RCC 7860 (cell line): Measurements from ENCODE around the gene MAPK8.

Experiments used
- DNase-seq: peaks from one replicate; pipeline ENCODE4 v3.0.0-alpha.2; 2015; ENCODE audit warnings: low spot score
- FAIRE-seq: peaks from 2 replicates; lab custom pipeline; 2012; peaks lifted over from hg19 to GRCh38; lab: Jason Lieb, UNC

The MAPK8 gene

DNA sequence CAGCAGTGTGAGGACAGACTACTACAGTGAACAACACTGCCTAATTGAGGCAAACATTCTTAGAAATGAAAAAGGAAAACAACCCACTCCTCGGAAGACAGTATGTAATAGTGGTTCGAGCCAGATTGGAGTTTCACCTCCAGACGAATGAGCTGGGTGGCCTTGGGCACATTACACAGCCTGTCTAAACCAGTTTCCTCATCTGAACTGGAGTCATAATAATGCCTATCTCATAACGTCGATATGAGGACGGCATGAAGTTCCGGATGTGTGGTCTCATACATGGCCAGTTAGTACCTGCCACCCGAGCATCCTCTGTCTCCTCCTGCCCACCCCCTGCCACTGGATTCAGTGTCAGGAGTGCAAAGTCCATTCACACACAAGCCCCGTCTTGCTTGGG, 16.2 kb upstream of the MAPK8 start:
- DNase-seq: no peak
- FAIRE-seq: no peak

DNA sequence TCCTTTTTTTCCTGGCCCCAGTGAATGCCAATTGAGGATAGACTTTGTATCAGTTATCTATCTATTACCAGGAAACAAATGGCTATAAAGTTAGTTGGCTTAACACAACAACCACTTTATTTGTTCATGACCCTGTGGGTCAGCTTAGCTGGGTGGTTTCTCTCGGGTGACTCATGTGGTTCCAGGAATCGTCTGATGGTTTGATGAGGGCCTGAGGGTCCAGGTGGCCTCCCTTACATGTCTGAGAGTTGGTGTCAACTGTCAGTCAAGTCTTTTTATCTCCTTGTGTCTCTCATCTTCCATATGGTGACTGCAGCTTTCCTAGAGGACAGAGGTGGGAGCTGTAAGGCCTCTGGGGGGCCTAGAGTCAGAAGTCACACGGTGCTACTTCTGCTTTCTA, 15.3 kb upstream of the MAPK8 start:
- no peak for FAIRE-seq
- DNase-seq: no peak

DNA sequence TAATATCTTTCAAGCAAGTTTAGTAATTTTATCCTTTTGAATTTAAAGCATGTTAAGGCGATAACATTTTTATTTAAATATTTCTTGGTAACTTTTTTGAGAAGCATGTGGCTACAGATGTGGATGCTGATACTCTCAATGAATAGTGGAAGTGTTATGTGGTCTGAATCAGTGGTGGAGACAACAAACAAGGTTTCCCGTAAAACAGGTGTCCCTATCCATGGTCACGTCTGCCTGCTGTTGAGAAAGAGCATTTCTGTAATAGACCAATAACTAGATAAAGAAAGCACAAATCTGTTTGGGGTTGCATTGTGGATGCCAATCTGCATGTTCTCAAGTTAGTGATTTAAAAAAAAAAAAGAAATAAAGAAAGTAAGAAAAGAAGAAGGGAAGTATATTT, 13.9 kb upstream of the MAPK8 start:
- no peak for DNase-seq
- no peak for FAIRE-seq

DNA sequence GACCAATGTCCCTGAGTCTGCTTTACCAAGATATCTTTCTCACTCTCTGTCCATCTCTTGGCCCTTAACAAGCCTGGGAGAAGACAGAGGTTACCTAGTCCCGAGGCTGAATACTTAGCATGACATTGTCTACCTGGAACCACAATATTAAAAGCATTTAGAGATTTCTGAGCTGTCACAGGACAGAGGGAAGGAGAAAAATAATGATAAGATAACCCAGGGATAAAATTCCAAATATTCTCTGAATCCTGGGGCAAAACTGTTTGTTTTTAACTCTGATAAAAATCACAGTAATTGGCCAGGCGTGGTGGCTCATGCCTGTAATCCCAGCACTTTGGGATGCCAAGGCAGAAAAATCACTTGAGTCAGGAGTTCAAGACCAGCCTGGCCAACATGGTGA, 12.0 kb upstream of the MAPK8 start:
- no peak for FAIRE-seq
- no peak for DNase-seq

DNA sequence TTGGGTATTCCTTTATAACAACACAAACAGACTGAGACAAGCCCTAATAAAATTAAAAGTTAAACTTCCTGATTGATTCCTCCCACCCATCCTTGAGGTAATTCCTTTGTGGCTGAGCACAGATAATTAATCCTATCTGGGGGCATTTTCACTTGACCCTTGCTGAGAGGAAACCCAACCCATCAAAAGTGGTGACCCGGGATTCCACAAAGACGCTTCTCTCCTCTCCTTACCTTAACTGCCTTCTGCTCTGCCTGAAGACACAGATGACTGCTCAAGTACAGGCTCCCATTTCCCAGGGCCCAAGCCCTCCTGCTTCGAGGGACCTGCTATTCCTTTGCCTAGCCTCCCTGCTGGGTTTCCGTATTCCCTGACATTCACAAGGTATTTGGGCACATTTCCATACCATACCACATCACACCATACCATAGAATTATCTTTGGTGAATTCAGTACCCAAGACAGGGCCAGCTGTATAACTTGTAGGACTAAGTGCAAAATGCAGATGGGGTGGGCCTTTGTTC, 9.8 kb upstream of the MAPK8 start:
- no peak for FAIRE-seq
- DNase-seq: no peak

DNA sequence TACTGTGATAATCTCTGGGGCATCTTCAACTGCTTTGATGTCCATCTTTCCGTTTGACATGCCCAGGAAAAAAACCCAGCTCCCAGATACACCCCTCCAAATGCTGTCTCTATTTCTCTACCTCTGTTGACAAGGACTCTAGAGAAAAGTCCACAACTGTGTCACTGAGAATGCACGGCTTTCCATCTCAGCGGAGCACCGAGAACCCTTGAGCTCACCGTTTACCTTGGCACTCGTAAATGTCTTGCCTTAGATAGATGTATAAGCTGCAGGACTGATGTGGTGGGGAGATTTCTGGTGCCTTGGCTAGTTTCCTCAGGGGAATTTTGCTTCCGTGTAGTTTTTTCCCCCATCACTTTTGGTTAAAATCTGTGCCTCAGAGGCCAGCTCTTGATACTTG, 7.4 kb upstream of the MAPK8 start:
- FAIRE-seq (no peak), DNase-seq (no peak)

DNA sequence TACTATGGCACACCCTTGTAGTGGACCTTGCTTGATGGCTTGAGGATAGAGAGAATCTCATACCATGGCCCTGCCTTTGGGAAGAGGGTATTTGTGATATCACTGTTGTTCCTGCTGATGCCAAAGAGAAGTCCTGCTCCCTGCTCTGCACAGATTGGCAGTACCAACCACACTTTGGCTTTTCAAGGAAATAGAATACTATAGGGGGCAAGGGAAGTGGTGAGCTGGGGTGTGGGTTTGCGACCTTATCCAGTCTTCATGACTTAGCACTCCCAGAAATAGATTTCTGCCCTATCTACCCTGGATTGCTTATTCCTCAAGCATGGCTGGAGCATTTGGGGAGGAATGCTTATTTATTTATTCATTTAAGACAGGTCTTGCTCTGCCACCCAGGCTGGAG, 6.8 kb upstream of the MAPK8 start:
- DNase-seq (no peak), FAIRE-seq (no peak)

DNA sequence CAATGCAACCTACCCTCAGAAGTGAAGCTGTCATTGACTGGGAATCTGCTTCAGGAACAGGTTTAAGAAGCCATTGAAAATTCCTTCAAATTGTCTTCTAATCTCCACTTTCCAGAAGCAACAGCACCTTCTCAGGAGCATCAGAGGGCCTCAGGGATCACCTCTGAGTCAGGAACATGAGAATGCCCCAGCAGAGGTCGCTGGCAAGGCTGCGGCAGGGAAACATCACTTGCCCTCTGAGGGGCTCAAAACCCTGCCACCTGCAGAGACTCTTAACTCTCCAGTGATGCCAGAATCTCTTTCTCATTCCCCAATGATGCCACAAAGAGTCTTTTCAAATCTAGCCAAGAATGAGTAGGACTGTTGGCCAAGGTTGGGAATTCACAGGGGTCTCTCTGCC, 5.9 kb upstream of the MAPK8 start:
- FAIRE-seq: no peak
- DNase-seq: no peak

DNA sequence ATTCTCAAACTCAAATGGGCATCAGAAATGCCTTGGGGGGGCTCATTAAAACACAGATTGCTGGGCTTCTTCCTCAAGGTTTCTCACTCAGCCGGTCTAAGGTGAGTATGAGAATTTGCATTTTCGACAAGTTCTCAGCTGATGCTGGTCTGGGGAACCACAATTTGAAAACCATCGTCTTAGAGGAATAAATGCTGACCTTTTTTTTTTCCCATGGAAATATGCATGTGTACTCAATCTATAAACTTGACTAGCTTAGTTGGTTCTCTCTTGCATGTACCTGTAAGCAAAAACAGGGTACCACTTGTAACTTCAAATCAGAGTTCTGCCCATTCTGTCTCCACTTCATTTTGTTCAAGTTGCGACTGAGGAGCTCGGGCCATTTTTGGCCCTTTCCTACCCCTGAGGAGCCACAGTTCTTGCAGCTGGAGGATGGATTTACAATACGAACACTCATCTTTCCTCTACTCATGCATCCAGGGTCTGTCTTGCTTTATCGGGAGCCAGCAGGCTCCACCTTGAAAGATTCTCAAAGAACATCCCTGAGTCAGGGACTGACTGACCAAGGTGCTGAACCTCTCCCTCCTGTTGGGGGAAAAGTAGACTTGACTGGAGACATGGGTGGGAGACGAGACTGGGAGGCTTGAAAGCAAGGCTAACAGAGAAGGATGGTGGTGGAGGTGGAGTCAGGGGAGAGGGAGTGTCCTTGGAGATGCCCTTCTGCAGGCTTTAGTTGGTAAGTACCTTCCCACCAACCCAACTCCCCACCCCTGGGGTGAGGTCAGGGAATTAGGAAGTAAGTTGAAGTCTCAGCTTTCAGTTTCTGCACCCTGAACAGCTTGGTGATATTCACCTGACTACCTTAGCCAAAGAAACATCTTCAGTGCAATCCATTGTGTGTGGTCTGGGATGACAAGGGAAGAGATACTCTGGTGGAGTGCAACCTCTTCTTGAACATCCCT, 3.7 kb upstream of the MAPK8 start:
- no peak for DNase-seq
- no peak for FAIRE-seq

DNA sequence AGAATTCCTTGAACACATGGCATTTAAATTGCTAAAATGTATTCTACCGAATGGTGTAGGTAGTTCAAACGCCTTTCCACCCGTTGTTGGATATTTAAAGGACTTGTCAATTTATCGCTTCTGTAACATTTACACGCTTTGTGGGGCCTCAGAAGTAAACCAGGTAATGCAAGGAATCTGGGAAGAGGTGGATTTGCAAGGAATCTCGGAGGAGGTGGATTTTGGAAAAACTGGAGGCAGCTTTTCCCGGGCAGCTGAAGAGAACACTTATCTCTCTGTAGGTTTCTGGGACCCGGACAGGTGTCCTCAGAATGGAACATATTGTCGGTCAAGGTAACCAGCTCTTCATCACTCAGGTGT, 592 bp upstream of the MAPK8 start:
- no peak for FAIRE-seq
- no peak for DNase-seq

DNA sequence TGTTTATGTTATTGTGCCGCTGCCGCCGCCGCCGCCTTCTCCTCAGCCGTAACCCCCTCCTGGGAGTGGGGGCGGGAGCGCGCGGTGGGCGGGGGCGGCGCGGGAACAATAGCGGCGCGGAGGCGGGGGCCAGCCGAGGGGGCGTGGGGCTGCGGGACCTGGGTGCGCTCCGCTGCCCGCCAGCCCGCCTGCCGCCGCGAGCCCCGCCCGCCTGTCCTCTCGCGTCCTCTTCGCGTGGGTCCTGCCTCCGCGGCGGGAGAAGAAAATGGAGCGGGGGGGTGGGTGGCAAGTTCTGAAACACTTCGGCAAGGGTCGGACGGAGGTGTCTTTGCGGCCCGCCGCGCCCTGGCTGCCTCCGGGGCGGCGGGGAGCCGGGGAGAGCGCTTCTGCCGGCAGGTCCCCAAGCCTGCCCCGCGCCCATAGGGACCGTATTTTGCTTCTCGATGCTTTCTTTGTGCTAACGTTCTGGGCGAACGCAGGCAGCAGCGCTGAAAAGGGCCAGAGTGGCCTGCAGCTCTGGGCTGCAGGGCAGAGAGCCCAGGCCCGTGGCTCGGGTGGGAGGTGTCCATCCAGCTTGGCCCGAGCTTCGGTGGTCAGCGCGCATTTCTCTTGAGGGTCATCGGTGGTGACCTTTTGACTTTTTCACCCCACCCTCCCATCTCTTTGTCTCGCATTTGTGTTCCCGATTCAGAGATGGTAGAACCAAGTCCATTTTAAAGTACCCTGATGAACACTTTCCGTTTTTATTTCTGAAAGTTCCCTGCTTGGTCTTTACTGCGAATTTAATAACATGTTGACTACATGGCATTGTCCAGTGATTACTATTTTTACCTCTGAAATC, 613 bp downstream of the MAPK8 start:
- FAIRE-seq: no peak
- DNase-seq: peak; percentile 11

DNA sequence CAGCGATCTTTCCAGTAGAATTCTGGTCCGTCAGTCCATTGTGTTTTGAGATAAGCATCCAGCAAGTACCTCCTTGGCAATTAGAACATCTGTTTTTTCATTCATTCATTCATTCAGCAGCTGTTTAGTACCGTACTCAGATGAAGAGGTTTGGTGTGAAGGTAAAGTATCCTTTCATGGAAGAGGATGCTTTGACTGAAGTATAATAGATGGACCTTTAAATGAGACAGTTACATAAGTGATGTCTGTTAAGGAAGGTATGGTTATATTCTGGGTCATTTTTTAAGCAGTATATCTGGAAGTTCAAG, 1.2 kb downstream of the MAPK8 start:
- FAIRE-seq (no peak), DNase-seq (no peak)

DNA sequence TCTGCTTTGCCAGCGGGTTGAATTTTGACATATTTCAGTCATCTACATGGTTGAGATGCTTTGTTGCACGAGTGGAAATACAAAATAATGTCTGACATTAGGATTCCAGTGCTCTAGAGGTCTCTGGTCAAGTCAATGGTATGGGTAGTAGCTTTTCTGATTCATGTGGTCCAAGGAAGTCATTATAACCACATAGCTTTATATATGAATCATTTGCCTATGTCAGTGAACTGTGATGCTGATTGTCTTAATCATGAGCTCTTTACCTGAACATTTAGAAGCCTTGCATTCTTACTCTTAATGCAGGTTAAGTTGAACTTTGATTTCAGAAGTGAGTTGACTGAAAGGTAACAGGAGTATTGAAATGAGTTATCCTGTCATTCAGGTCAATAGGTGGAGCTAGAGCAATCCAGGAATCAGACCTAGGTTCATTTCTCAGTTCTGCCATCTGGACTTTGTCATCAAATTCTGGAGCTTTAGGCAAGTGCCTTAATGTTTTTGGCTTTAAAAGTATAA, 3.3 kb downstream of the MAPK8 start:
- DNase-seq: peak; percentile 96
- peak; percentile 97 for FAIRE-seq

DNA sequence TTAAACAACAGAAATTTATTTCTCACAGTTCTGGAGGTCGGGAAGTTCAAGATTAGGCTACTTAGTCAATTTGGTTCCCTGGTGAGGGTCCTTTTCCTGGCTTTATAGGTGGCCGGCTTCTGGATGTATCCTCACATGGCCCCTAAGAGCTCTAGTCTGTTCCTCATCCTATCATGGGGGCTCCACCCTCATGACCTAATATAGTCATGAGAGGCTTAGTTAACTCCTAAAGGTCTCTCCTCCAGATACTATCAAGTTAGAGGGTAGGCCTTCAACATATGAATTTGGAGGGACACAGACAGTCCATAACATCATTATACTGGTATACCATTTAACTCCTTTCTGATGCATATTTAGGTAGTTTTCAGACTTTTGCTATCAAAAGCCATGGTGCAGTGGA, 7.6 kb downstream of the MAPK8 start:
- DNase-seq: no peak
- no peak for FAIRE-seq

DNA sequence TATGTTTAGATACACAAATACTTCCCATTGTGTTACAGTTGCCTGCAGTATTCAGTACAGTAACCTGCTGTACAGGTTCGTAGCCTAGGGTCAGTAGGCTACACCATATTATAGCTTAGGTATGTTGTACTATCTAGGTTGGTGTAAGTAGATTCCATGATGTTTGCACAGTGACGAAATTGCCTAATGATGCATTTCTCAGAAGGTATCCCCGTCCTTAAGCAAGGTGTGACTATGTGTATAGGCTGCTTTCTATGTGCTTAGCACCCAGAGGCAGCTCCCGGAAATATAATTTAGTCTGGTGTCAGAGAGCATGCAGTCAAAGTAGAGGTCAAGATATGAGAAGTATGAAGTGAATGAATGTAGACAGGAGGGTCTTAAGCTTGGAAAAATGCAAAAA, 9.8 kb downstream of the MAPK8 start:
- DNase-seq (no peak), FAIRE-seq (no peak)

DNA sequence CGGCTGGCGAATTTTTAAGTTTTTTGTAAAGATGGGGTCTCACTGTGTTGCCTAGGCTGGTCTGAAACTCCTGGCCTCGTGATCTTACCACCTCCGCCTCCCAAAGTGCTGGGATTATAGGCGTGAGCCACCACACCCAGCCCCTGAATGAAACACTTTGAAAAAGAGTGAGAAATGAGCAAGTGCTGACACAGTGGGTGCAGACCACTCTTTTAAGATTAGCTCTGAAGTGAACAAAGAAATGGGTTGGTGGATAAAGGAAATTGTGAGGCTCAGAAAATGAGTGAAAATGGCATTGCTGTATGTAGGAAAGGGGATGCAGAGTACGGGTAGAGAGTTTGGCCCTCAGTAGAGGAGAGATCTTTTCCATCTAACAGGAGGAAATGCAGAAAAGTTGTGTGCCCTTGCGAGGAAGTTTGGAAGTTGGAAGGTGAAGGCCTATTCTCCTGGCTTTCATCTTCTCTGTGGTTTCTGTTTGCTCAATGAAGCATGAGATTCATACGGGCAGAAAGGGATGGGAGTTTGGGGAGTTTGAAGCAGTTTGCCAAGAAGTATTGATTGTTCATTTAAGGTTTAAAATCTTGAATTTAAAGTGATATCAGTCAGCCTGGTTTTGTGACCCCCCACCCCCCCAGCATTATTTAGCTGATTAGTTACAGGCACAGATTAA, 11.0 kb downstream of the MAPK8 start:
- FAIRE-seq (peak; percentile 82), DNase-seq (peak; percentile 12)

DNA sequence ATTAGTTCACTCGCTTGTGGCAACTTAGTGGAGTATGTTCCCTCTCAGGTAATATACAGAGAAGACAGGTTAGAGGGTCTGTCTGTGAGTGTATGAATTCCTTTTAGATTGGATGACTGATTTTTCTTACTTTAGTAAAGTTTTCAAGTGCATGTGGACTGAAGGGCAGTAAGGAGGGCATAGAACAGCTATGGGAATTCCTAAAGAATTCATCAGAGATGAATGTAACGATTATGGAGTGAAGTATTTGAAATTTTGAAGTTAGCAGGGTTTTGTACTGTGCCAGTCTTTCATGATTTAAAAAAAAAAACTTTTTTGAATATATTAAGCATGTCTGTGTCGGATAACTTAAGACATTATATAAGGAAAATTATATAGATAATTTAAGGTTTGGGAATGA, 15.5 kb downstream of the MAPK8 start:
- no peak for FAIRE-seq
- DNase-seq: no peak

DNA sequence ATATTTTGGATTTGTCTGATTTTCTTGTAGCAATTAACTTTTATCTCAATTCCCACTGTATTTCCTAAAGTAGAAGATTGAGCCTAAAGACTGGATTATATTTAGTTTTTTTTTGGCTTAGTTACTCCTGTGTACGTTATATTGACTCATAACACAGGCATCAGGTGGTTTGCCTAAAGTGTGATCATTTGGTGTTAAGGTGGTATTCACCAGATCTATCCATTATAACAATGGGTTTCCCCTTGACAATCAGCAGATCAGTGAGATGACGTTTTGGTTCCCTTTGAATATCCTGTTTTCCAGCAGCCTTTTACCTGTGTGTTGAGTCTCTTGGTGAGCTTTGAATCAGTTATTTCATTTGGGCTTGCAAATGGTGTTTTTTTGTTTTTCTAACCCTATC, 18.1 kb downstream of the MAPK8 start:
- DNase-seq (no peak), FAIRE-seq (no peak)

DNA sequence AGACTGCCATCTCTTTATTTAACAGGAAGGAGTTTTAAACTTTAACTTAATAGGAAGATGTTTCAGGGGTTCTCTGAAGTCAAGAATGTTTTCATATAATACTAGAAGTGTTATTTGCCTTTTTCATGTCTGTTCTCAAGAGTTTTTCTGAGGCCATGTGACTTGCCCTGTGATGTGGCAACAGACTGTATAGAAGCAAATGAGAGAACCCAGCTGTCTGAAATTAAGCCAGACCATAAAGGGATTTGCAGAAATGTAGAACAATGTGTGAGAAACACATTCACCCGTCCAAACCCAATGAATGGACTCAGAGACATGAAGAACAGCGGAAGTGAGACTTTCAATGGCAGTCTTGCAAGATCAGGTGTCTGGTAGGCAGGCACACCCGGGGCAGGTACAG, 23.8 kb downstream of the MAPK8 start:
- DNase-seq: no peak
- FAIRE-seq: no peak

DNA sequence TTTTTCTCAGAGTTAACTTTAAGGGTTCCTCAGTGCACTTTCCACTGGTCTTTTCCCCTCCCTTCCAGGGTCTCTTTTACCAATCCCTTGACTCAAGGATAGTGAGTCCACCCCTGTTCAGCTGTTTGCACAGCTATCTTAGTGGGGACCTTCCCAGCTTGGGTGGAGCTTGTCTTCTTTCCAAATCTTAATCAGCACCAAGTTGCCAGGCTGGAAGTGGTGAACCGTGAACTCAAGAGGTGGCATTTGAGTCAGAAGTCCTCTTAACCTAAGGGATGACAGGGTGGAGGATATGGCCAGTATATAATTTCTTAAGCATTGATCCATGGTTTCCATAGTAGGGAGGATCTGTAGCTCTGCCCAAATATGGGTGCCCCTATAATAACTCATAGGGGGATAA, 25.0 kb downstream of the MAPK8 start:
- DNase-seq (peak; percentile 37), FAIRE-seq (peak; percentile 35)

DNA sequence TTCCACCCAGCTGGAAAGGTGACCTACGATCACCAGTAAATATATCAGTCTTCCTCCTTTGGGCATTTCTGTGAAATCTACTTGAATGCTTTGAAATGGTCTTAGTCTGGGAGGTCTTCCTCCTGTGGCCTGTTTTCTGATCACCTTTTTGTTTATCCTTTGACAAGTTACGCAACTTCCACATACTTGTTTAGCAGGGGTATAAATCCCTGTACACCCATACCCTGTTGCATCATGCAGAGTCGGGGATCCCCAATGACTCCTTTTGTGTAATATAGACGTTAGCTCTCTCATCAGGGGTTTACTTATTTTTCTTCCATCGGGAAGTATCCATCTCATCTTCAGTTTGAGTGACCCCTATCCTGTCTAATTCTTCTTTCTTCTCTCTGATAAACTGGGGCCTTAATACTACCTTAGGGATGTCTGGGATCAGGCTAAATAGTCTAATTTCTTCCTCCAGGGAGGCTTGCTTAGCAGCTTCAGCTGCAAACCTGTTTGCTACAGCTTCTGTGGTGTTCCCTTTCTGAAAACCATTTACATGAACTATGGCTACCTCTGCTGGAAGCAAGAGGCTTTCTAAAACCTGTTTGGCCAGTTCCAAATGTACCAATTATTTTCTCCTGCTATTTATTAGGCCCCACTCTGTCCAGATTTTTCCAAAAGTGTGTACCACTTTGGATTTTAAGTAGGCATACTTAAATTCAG, 25.8 kb downstream of the MAPK8 start:
- no peak for FAIRE-seq
- DNase-seq: no peak
